Upper lobe of right lung (tissue), 1 donor: ENCODE measurements around the gene MYO1E. TPM values are rescaled to one million over a fixed set of nuclear protein-coding genes. Genes with fewer than 3 reads are reported as not detected.

ENCODE experiments used
- ATAC-seq: fragments of 200-7000 bp; cut with Tn5 transposase; one replicate; pipeline ENCODE4 v1.9.1; 2020; ENCODE audit warnings: mild to moderate bottlenecking, moderate library complexity
- DNase-seq: peaks from one replicate; pipeline ENCODE4 v3.0.0-alpha.2; 2020
- H3K27ac ChIP-seq: fragments of 200-600 bp; one replicate; pipeline ENCODE4 v1.8.0; 2022
- H3K27me3 ChIP-seq: fragments of 200-600 bp; one replicate; pipeline ENCODE4 v1.8.0; 2022; ENCODE audit warnings: mild to moderate bottlenecking
- H3K36me3 ChIP-seq: fragments of 200-600 bp; one replicate; pipeline ENCODE4 v1.8.0; 2022
- H3K4me1 ChIP-seq: fragments of 200-600 bp; one replicate; pipeline ENCODE4 v1.8.0; 2022
- H3K4me3 ChIP-seq: fragments of 200-600 bp; one replicate; pipeline ENCODE4 v1.8.0; 2022; ENCODE audit warnings: mild to moderate bottlenecking
- H3K9me3 ChIP-seq: fragments of 200-600 bp; one replicate; pipeline ENCODE4 v1.8.0; 2022
- CTCF ChIP-seq: fragments of 200-600 bp; IDR thresholded peaks from one replicate; pipeline ENCODE4 v1.8.0; 2022; ENCODE audit warnings: antibody characterized with exemption
- intact Hi-C: fragments of 100-400 bp; cut with DNase I; formaldehyde crosslinking; loops from one replicate; pipeline ENCODE4 v1.11.0; 2022
- total RNA-seq: library from RNA; stranded (reverse); fragmentation: NEBNext Ultra II Directional; extraction: Animal tissue kit (Norgen Biotek cat#: 25700); gene quantifications from one replicate; pipeline ENCODE4 v1.2.1, GENCODE V29; 2021
- donor health status: DM: no; HTN: yes; CAD: no; lungs with severe emphysema.

Gene MYO1E
- total RNA-seq, 1 donor from 2014 or later: 98.4 TPM

- H3K27ac ChIP-seq: no peak overlapping the region
- H3K4me1 ChIP-seq: peaks cover 28% of the 10 kb centered on the region
- DNase-seq (no peak), ATAC-seq (no peak)
- H3K4me3 ChIP-seq: no peak overlapping the region
- intact Hi-C loops: no loop called here
- no peaks in the 10 kb centered on the region for H3K9me3 ChIP-seq
- TF ChIP-seq CTCF: no peak
- no peaks in the 10 kb centered on the region for H3K27me3 ChIP-seq
- no peaks in the 10 kb centered on the region for H3K36me3 ChIP-seq
Measured at GRCh38 chr15:59301527-59301926, 71.1 kb downstream of the MYO1E start.

- Histone ChIP-seq H3K36me3 (no peaks in the 10 kb centered on the region), H3K4me1 (peaks cover 36% of the 10 kb centered on the region), H3K27ac (peak overlapping the region; percentile 51), H3K27me3 (no peaks in the 10 kb centered on the region), H3K9me3 (no peaks in the 10 kb centered on the region), H3K4me3 (no peak overlapping the region)
- ATAC-seq (no peak), DNase-seq (no peak)
- intact Hi-C loops: no loop called here
- no peak for TF ChIP-seq CTCF
Measured at GRCh38 chr15:59300618-59301139, 72.0 kb downstream of the MYO1E start.

DNA sequence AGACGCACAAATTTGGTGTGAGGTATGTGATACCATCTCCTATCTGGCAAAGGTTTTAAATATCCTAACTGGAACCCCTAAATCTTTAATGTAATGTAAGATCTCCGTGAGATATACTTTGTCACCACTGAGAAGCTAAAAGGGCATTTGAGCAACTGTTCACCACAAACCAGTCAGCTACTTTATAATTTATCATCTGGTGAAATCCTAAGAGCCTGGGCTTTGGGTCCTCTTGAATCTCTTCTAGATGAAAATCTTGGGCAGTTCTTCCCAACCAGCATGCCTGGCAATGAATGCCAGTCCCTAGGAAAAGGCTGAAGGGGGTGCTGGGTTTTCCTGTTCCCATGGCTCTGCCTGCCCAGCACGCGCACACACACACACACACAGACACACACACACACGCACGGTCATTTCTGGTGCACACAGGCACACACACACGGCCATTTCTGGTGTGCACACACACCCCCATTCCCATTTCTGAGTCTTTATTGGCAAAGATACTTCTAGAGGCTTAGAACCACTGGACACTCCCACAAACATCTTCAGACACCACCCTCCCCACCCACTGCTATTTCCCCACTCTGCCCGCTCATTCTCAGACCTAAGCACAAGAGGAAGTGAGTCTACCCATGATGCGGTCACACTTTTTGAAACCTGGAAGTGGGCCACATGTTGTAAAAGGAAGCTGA, 72.6 kb downstream of the MYO1E start:
- peaks cover 36% of the 10 kb centered on the region for H3K4me1 ChIP-seq
- no peaks in the 10 kb centered on the region for H3K36me3 ChIP-seq
- intact Hi-C loops: no loop called here
- H3K4me3 ChIP-seq: no peak overlapping the region
- H3K9me3 ChIP-seq: no peaks in the 10 kb centered on the region
- ATAC-seq: peak; percentile 99
- peak overlapping the region; percentile 51 for H3K27ac ChIP-seq
- no peak for TF ChIP-seq CTCF
- peak; percentile 81 for DNase-seq
- no peaks in the 10 kb centered on the region for H3K27me3 ChIP-seq

DNA sequence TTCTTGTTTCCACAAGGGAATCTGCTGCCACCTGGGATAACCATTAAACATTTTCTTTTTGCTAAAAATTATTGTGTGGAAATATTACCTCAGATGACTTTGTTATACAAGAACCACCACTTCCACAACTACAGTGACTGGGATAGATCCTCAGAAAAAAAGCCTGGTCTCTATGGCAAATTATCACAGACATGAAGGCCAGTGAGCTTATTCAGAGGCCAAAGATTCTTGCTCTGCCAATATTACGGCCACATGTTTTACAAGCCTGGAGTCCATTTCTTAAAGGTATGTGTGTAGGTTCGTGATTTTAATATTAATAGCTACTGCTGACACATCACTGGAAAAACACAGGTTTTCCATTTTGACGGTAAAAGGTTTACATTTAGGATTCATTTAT, 73.8 kb downstream of the MYO1E start:
- Histone ChIP-seq H3K27me3 (no peaks in the 10 kb centered on the region), H3K4me1 (peaks cover 30% of the 10 kb centered on the region), H3K9me3 (no peaks in the 10 kb centered on the region), H3K27ac (no peak overlapping the region), H3K4me3 (no peak overlapping the region), H3K36me3 (no peaks in the 10 kb centered on the region)
- no peak for TF ChIP-seq CTCF
- intact Hi-C loops: no loop called here
- no peak for ATAC-seq
- no peak for DNase-seq

DNA sequence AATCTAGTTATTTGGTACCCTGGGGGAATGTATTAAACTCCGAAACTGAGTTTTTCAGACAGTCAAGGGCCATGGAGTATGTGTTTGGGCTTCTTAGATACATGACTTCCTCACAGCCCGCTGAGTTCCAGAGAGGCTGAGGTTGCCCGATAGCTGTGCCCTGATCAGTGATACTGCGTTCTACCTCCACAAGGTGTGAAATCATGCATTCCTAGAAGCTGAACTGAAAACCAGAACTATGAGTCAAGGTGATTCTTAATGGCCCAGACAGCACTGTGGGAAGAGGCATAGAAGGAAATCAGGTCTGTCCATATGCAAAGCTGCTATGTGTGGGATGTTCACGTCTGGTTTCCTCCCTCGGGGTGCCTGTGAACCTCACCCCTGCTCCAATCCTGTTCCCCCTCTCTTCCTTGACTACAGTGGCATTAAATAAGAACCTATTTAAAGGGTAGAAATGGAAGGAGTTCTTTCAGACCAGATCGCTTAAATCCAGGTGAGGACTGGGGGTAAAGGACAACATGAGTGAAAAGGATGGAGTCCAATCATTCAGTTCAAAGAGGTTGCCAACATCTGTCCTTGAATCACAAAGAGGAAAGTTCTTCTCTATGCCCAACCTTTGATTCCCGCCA, 74.3 kb downstream of the MYO1E start:
- no peak for TF ChIP-seq CTCF
- no peak overlapping the region for H3K4me3 ChIP-seq
- no peaks in the 10 kb centered on the region for H3K9me3 ChIP-seq
- no peak for ATAC-seq
- DNase-seq: no peak
- H3K27me3 ChIP-seq: no peaks in the 10 kb centered on the region
- intact Hi-C loops: no loop called here
- no peaks in the 10 kb centered on the region for H3K36me3 ChIP-seq
- peaks cover 30% of the 10 kb centered on the region for H3K4me1 ChIP-seq
- no peak overlapping the region for H3K27ac ChIP-seq
